GM12875 (cell line): ENCODE results near the gene TMTC2.

ENCODE experiments used
- H3K4me3 ChIP-seq: one replicate; pipeline ENCODE4 v1.5.1; 2011; ENCODE audit warnings: low read depth, low read length, control low read depth
- CTCF ChIP-seq: IDR thresholded peaks from 2 replicates; pipeline ENCODE4 v1.5.1; 2011; ENCODE audit warnings: low read depth, mild to moderate bottlenecking, control low read depth, inconsistent platforms, low read length, moderate library complexity, borderline replicate concordance; ENCODE audit not compliant: insufficient read depth

The TMTC2 gene

GRCh38 chr12:82675246-82675645, 11.5 kb upstream of the TMTC2 start:
- H3K4me3 ChIP-seq = no peak overlapping the region
- TF ChIP-seq CTCF = no peak

- no peak for TF ChIP-seq CTCF
- no peak overlapping the region for H3K4me3 ChIP-seq
These were observed 4.4 kb upstream of the TMTC2 start for GRCh38 chr12:82682326-82682725.

GRCh38 chr12:82682851-82683261, 3.9 kb upstream of the TMTC2 start:
- H3K4me3 ChIP-seq = no peak overlapping the region
- no peak for TF ChIP-seq CTCF

GRCh38 chr12:82685790-82686167, 927 bp upstream of the TMTC2 start:
- TF ChIP-seq CTCF = peak; percentile 81

GRCh38 chr12:82687021-82688011, 610 bp downstream of the TMTC2 start:
- peak overlapping the region; percentile 97 for H3K4me3 ChIP-seq
- TF ChIP-seq CTCF = no peak

More at GRCh38 chr12:82685790-82686167, 927 bp upstream of the TMTC2 start:
- peak overlapping the region; percentile 97 for H3K4me3 ChIP-seq

GRCh38 chr12:82688035-82688501, 1.4 kb downstream of the TMTC2 start:
- peak; percentile 14; the same call in 1 of the 2 replicates for TF ChIP-seq CTCF
- H3K4me3 ChIP-seq = peak overlapping the region; percentile 97

GRCh38 chr12:82688596-82688995, 1.9 kb downstream of the TMTC2 start:
- H3K4me3 ChIP-seq = peak overlapping the region; percentile 97
- no peak for TF ChIP-seq CTCF
